Hypothalamus (tissue), 51 donors: ENCODE measurements around the gene SRR.

Experiments
- DNase-seq, 51 donors: peaks; one replicate each; lab custom pipeline; 2025; lab: John Stamatoyannopoulos, UW

Gene SRR

GRCh38 chr17:2338315-2338657 is 34.5 kb downstream of the SRR start:
- DNase-seq: peak in 4 of 51 donors; percentile 9 to 50 (median 19)

DNA sequence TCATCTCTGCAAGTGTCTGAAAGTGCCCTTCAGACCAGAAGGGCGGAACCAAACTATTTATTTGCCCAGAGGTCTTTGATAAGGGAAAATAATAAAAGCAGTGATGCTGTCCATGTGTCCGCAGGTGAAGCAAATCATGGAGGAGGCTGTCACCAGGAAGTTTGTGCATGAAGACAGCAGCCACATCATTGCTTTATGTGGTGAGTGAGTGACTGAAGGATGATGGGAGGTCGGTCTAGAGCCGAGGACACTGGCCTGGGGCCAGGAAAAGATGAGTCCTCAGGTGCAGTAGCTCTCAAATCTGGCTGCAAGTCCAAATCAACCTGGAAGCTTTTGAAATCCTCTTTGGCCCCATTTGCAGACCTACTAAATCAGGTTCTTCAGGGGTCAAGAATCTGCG is 39.7 kb downstream of the SRR start:
- no peak for DNase-seq

- DNase-seq: no peak
Observed at GRCh38 chr17:2344528-2344927, 40.8 kb downstream of the SRR start.

DNA sequence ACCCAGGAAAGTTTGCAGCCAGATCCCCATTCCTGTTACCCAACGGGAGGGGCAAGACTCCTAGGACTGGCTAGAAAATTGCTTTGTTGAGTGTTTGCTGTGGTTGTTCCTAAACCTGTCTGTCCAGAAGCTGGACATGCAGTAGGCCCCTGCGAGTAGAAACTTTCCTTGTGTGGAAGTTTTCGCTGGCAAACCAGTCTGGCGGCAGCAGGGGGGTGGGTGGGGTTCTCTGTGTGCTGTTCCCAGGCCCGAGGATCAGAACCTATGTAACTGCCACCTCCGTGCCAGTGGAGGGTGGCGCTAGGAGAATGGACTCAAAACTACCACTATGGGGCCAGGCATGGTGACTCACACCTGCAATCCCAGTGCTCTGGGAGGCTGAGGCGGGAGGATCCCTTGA is 42.7 kb downstream of the SRR start:
- DNase-seq: no peak

- peak in 30 of 51 donors; percentile 14 to 73 (median 48) for DNase-seq
Observed at GRCh38 chr17:2347805-2348685, 44.3 kb downstream of the SRR start.

- no peak for DNase-seq
Observed at GRCh38 chr17:2351269-2351668, 47.5 kb downstream of the SRR start.

- DNase-seq: no peak
Observed at GRCh38 chr17:2354311-2354710, 50.6 kb downstream of the SRR start.

GRCh38 chr17:2357237-2357636 is 53.5 kb downstream of the SRR start:
- no peak for DNase-seq

DNA sequence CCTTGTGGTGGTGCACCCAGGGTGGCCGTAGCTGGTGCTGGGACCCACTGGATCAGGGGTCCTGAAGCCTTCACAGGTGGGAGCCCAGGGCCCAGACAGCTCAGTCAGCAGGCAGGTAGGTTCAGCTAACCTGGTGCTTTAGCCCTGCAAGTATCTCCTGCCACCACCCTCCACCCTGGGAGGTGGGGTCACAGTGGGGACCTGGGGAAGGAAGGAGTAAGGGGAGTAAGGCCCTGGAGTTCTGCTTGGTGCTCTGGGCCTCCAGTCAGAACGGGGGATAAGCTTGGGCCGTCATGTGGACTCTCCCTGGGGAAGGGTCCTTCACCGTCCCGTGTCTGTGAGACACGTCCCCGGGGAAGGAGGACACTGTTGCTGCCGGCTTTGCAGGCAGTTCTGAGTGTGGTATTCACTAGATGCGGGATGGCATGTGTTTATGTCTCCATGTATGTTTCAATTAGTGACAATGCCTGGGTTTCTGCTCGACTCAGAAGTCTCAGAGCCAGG is 54.2 kb downstream of the SRR start:
- no peak for DNase-seq

DNA sequence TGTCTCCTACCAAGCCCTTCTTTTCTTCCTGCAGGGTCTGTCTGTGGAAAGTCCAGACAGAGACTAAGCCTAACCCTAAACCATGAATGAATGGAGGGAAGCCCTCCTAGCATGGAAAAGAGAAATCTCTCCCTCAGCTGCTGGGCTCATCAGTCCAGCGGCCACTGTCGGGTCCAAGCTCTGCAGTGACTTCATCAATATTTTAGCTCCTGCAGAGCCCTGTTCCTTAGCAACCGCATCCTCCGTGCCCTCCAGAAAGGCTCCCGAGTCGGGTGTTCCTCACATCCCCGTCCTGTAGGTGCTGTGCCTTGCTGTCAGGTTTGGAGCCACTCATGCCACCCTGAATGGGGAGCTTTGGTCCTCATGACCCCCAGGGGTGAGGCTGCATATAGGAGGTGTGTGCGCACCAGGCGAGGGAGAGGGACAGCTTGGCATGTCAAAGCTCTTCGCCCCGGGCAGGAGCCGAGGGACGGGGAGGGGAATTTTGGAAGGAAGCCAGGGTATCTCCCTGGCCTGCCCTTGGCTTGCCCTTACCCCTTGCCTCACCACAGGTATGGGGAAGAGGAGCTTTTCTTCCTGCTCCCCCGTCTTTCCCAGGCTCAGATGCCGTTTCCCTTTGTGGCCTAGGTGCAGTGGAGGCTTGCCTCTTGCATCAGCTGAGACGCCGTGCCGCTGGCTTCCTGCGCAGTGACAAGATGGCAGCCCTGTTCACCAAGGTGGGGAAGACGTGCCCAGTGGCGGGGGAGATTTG is 57.4 kb downstream of the SRR start:
- no peak for DNase-seq

GRCh38 chr17:2362016-2362415 is 58.3 kb downstream of the SRR start:
- DNase-seq: no peak

DNA sequence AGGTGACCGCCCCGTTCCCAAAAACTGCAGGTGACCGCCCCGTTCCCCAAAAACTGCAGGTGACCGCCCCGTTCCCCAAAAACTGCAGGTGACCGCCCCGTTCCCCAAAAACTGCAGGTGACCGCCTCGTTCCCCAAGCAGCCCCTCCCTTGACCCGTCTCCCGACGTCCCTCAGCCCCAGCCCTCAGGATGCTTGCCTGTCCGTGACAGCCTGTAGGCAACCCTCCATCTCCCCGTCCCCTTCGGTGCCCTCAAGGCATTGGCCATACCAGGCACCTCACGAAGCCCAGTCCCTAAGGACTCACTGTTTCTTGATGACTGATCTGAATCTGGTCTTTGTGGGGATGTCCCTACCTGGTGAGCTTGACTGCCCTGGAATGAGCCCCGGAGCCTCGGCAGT is 58.7 kb downstream of the SRR start:
- DNase-seq: no peak

- DNase-seq: no peak
Observed at GRCh38 chr17:2362881-2363280, 59.1 kb downstream of the SRR start.

DNA sequence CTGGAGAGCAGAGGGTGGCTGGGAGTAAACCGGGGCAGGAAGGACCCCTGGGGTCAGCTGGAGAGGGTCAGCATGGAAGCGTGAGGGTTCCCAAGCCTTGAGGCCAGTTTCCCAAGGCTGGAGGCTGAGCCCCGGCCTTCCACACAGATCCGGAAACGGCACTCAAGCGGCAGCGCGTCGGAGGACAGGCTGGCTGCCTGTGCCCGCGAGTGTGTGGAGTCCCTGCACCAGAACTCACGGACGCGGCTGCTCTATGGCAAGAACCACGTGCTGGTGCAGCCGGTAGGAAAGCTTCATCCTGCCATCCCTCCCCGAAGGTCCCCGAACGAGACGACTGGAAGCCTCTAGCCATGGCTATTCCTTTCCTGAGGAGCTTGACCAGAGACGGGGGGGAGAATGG is 59.6 kb downstream of the SRR start:
- no peak for DNase-seq

DNA sequence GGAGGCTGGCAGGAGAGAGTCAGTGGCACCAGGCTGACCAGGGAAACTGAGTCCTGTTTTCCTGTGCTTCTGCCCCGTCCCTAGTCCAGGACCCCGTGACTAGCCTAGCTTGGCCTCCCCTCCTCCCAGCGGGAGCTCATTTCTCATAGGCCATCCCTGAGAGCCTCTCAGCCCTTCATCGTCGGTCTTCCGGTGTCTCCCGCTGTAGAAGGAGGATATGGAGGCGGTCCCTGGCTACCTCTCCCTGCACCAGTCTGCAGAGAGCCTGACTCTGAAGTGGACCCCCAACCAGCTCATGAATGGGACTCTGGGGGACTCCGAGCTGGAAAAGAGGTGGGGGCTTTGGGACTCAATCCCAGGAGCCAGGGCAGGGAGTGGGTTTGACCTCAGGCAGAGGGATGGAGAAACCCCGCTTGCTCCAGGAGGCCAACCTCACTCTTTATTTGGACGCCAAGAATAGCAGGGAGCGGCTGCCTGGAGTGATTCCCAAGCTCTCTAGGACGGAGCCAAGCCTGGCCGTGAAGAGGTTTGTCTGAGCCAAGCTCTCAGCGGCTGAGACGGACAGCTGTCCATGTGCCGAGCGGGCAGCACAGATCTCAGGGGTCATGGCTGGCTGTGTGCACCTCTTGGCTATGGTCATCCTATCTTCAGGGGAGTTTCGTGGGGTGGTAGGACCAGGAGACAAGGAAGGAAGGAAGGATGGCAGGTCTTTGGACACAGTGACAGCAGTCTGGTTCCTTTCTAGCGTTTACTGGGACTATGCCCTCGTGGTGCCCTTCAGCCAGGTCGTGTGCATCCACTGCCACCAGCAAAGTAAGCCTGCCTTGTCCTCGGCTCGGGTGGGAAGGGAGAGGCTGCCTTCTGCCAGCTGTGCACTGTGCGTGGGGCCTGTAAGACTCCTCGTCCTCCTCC is 60.4 kb downstream of the SRR start:
- DNase-seq: peak in 15 of 51 donors; percentile 8 to 48 (median 26)

DNA sequence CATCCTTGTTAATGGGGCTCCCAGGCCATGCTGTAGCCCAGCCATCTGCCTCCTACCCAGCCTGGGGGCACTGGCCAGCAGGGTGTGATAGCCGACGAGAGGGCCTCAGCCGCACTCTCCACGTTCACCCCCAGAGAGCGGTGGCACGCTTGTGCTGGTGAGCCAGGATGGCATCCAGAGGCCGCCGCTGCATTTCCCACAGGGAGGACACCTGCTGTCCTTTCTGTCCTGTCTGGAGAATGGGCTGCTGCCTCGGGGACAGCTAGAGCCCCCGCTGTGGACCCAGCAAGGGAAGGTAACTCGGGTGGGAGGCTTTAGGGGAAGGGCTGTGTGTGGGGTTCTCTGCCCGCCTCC is 61.0 kb downstream of the SRR start:
- no peak for DNase-seq

DNA sequence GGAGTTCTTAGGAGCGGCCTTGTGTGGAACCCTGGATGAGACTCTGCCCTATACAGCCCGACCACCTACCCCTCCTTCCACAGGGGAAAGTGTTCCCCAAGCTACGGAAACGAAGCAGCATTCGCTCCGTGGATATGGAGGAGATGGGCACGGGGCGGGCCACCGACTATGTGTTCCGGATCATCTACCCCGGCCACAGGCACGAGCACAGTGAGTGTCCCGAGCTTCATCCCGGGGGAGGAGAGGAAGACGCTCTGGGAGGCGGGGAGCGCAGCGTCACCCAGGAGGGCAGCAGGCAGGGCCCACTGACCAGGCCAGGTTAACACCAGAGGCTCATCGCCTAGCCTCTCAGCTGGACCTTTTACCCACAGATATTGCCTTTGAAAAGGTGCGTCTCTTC is 61.4 kb downstream of the SRR start:
- DNase-seq: no peak

GRCh38 chr17:2366747-2367494 is 63.2 kb downstream of the SRR start:
- DNase-seq: peak in 3 of 51 donors; percentile 4 to 20 (median 13)

- no peak for DNase-seq
Observed at GRCh38 chr17:2368359-2368758, 64.6 kb downstream of the SRR start.

DNA sequence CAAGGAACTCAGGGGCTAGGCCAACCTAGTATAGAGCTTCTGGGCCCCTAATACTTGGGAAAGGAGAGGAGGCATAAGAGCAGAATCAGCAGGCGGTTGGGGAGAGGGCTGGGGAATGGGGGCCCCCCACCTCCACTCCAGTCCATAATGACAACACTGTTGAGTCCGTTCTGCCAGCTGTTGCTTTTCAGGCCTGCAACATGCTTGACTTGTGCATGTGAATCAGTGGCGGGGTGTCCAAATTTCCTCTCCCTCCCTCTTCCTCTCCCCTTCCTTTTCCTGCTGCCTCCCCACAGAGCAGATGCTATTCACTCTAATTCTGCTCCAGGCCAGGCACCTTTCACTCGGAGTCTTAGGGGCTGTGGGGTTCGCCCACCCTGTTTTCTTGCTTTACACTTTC is 65.3 kb downstream of the SRR start:
- no peak for DNase-seq
